Astrocyte (in vitro differentiated cells and primary cell): ENCODE measurements around the gene PLXDC1. TPM values are rescaled to one million over a fixed set of nuclear protein-coding genes. Genes with fewer than 3 reads are reported as not detected.

Source experiments
- DNase-seq: peaks from one replicate; pipeline ENCODE4 v3.0.0-alpha.2; 2010; ENCODE audit warnings: low read depth
- FAIRE-seq: peaks from 2 replicates; lab custom pipeline; 2011; peaks lifted over from hg19 to GRCh38; lab: Jason Lieb, UNC
- H2AFZ ChIP-seq: 2 replicates; pipeline ENCODE4 v1.6.0; 2012; ENCODE audit warnings: low read depth, low read length, inconsistent platforms
- H3K27ac ChIP-seq: 2 replicates; pipeline ENCODE4 v1.5.1; 2011; ENCODE audit warnings: low read depth, low read length, inconsistent platforms
- H3K27me3 ChIP-seq: 2 replicates; pipeline ENCODE4 v1.6.0; 2011; ENCODE audit warnings: low read length, inconsistent platforms; ENCODE audit not compliant: insufficient read depth
- H3K36me3 ChIP-seq: 2 replicates; pipeline ENCODE4 v1.5.1; 2011; ENCODE audit warnings: low read length, inconsistent platforms; ENCODE audit not compliant: insufficient read depth
- H3K4me1 ChIP-seq: 2 replicates; pipeline ENCODE4 v1.5.1; 2011; ENCODE audit warnings: low read length, inconsistent platforms; ENCODE audit not compliant: insufficient read depth
- H3K4me2 ChIP-seq: 2 replicates; pipeline ENCODE4 v1.6.0; 2012; ENCODE audit warnings: low read length, inconsistent platforms
- H3K4me3 ChIP-seq: 2 replicates; pipeline ENCODE4 v1.5.1; 2011; ENCODE audit warnings: low read depth, mild to moderate bottlenecking, low read length, inconsistent platforms; ENCODE audit not compliant: insufficient read depth
- H3K79me2 ChIP-seq: 2 replicates; pipeline ENCODE4 v1.6.0; 2012; ENCODE audit warnings: mild to moderate bottlenecking, low read length, inconsistent platforms; ENCODE audit not compliant: insufficient read depth
- H3K9ac ChIP-seq: 2 replicates; pipeline ENCODE4 v1.6.0; 2012; ENCODE audit warnings: mild to moderate bottlenecking, low read length, inconsistent platforms
- H3K9me3 ChIP-seq: 2 replicates; pipeline ENCODE4 v1.5.1; 2012; ENCODE audit warnings: low read depth, mild to moderate bottlenecking, low read length, inconsistent platforms; ENCODE audit not compliant: insufficient read depth
- H4K20me1 ChIP-seq: 2 replicates; pipeline ENCODE4 v1.6.0; 2012; ENCODE audit warnings: low read length, inconsistent platforms; ENCODE audit not compliant: insufficient read depth
- H3K27ac Mint-ChIP-seq: one replicate; pipeline ENCODE4 v1.8.0; 2021; ENCODE audit warnings: mild to moderate bottlenecking, mixed read lengths; ENCODE audit not compliant: unreplicated experiment
- H3K27me3 Mint-ChIP-seq: one replicate; pipeline ENCODE4 v1.8.0; 2021; ENCODE audit warnings: low read depth, mixed read lengths; ENCODE audit not compliant: unreplicated experiment
- H3K36me3 Mint-ChIP-seq: one replicate; pipeline ENCODE4 v1.8.0; 2021; ENCODE audit warnings: low read depth, mixed read lengths; ENCODE audit not compliant: unreplicated experiment
- H3K4me1 Mint-ChIP-seq: one replicate; pipeline ENCODE4 v1.8.0; 2021; ENCODE audit warnings: low read depth, mixed read lengths; ENCODE audit not compliant: unreplicated experiment
- H3K4me3 Mint-ChIP-seq: one replicate; pipeline ENCODE4 v1.8.0; 2021; ENCODE audit warnings: mild to moderate bottlenecking, moderate library complexity, mixed read lengths; ENCODE audit not compliant: unreplicated experiment
- H3K9me3 Mint-ChIP-seq: one replicate; pipeline ENCODE4 v1.8.0; 2021; ENCODE audit warnings: mild to moderate bottlenecking, mixed read lengths; ENCODE audit not compliant: unreplicated experiment
- CTCF ChIP-seq: IDR thresholded peaks from 2 replicates; pipeline ENCODE4 v1.5.1; 2011; ENCODE audit warnings: low read depth, mild to moderate bottlenecking, inconsistent platforms, low read length, moderate library complexity; ENCODE audit not compliant: insufficient read depth
- EZH2 ChIP-seq: IDR thresholded peaks from 2 replicates; pipeline ENCODE4 v1.6.1; 2012; ENCODE audit warnings: mild to moderate bottlenecking, low read length, inconsistent platforms; ENCODE audit not compliant: insufficient read depth
- total RNA-seq: library from RNA; stranded (reverse); gene quantifications from 2 replicates; pipeline ENCODE4 v1.2.1, GENCODE V29; 2021

PLXDC1 gene
- total RNA-seq, 1 donor from 2014 or later = 8.9 TPM

- H3K4me1 Mint-ChIP-seq = no peaks in the 10 kb centered on the region
- TF ChIP-seq EZH2 = no peak
- no peak for TF ChIP-seq CTCF
- Histone ChIP-seq H3K9ac (no peak overlapping the region), H3K4me3 (no peak overlapping the region), H4K20me1 (no peaks in the 10 kb centered on the region), H3K9me3 (no peaks in the 10 kb centered on the region), H3K4me2 (no peak overlapping the region), H3K36me3 (no peaks in the 10 kb centered on the region), H3K27me3 (peaks cover 2% of the 10 kb centered on the region), H3K79me2 (no peaks in the 10 kb centered on the region), H3K27ac (no peak overlapping the region), H3K4me1 (peaks cover 7% of the 10 kb centered on the region), H2AFZ (no peak overlapping the region)
- H3K4me3 Mint-ChIP-seq = no peak overlapping the region
- H3K27ac Mint-ChIP-seq = no peak overlapping the region
- FAIRE-seq (no peak), DNase-seq (no peak)
- no peaks in the 10 kb centered on the region for H3K36me3 Mint-ChIP-seq
- H3K9me3 Mint-ChIP-seq = no peaks in the 10 kb centered on the region
- H3K27me3 Mint-ChIP-seq = no peaks in the 10 kb centered on the region
Observed at GRCh38 chr17:39015546-39015935, 135.9 kb downstream of the PLXDC1 start.

- no peaks in the 10 kb centered on the region for H4K20me1 ChIP-seq
- H3K79me2 ChIP-seq = no peaks in the 10 kb centered on the region
- no peak overlapping the region for H3K9ac ChIP-seq
- Mint-ChIP-seq H3K4me3 (no peak overlapping the region), H3K27me3 (no peaks in the 10 kb centered on the region), H3K9me3 (no peaks in the 10 kb centered on the region), H3K36me3 (no peaks in the 10 kb centered on the region), H3K4me1 (no peaks in the 10 kb centered on the region), H3K27ac (peak overlapping the region; percentile 91)
- H3K27me3 ChIP-seq = peaks cover 2% of the 10 kb centered on the region
- no peaks in the 10 kb centered on the region for H3K36me3 ChIP-seq
- H3K4me2 ChIP-seq = peak overlapping the region; percentile 8
- no peak for DNase-seq
- TF ChIP-seq EZH2 = no peak
- TF ChIP-seq CTCF = no peak
- peak overlapping the region; percentile 57 for H2AFZ ChIP-seq
- H3K4me3 ChIP-seq = no peak overlapping the region
- peaks cover 7% of the 10 kb centered on the region for H3K4me1 ChIP-seq
- H3K9me3 ChIP-seq = no peaks in the 10 kb centered on the region
- H3K27ac ChIP-seq = peak overlapping the region; percentile 16
- FAIRE-seq = no peak
Observed at GRCh38 chr17:39014795-39015545, 136.5 kb downstream of the PLXDC1 start.
